ENCODE results near the gene CGB7. TPM values are rescaled to one million over a fixed set of nuclear protein-coding genes. Genes with fewer than 3 reads are reported as not detected.
A peak's percentile ranks its signal among the peaks of the same experiment; 100 is the strongest.

The CGB7 gene
- total and polyA plus RNA-seq, 9 of the 15 experiments (the other 6 are each of a cell fraction or from before 2014, with no cell fraction given), result not detected

- TF ChIP-seq ZKSCAN8 (CRISPR knock-in tag; IDR thresholded peaks at IDR 0.05) (no peak), ZNF518B (CRISPR knock-in tag; IDR thresholded peaks at IDR 0.05) (no peak), ARID3A (IDR thresholded peaks at IDR 0.05; ENCODE audit: borderline replicate concordance, low read depth, low read length) (no peak), ZFP30 (CRISPR knock-in tag; IDR thresholded peaks at IDR 0.05; ENCODE audit: borderline replicate concordance) (no peak), ZBTB43 (CRISPR knock-in tag; IDR thresholded peaks at IDR 0.05) (0 out of 2 replicates have a peak, but pooled peaks have one; percentile 67), ZNF407 (IDR thresholded peaks at IDR 0.05; ENCODE audit: low read depth) (no peak), HLTF (IDR thresholded peaks at IDR 0.05) (peak; percentile 67; the same call in 1 of the 2 replicates), SIX5 (IDR thresholded peaks at IDR 0.05; ENCODE audit: borderline replicate concordance in 1 of 2, insufficient read depth in 1 of 2, low read depth in 1 of 2, low read length in 2 of 2) (no peak), EP300 (IDR thresholded peaks at IDR 0.05; ENCODE audit: low read length) (no peak), RFX5 (IDR thresholded peaks at IDR 0.05; ENCODE audit: low read depth, low read length) (no peak), RUNX1 (IDR thresholded peaks at IDR 0.05; ENCODE audit: low read depth) (0 out of 2 replicates have a peak, but pooled peaks have one; percentile 13)
Measured at GRCh38 chr19:49085020-49085867, 27.7 kb upstream of the CGB7 start, which contains the start of gene SNRNP70 (continued).
